ENCODE measurements around the gene HCRT.
"Not testable (repeated sequence)": the region's sequence is repeated elsewhere in the genome, so short reads cannot be mapped to it uniquely, and the experiment has no call there.

Gene HCRT

DNA sequence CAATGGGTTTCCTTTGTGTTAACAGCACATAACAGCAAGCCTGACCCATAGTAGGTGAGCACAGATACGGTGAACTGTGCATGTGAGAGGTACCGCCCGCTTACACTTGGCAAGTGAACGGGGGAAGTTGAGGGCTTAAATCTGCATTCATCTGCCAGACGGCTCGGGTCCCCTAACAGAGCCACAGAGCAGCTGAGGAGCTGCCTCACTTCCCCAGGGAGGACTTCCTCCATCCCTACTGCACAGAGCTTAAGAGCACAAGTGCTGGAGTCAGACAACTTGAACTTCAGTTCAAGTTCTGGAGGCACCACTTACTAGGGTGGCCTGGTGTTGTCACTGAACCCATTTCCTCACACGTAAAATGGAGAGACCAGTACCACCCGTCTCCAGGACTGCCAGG is 43.9 kb downstream of the HCRT start:
- Histone ChIP-seq H3K36me3 (replicated peaks in 1 of 2; ENCODE audit: control insufficient read depth in 2 of 2, insufficient read depth in 2 of 2, low read length in 2 of 2) (peaks cover 6 to 36% of the 10 kb centered on the region in 2 donors), H2BK5ac (ENCODE audit: low read length) (no peak overlapping the region), H3K27ac (replicated peaks; ENCODE audit: low read length) (no peak overlapping the region)

DNA sequence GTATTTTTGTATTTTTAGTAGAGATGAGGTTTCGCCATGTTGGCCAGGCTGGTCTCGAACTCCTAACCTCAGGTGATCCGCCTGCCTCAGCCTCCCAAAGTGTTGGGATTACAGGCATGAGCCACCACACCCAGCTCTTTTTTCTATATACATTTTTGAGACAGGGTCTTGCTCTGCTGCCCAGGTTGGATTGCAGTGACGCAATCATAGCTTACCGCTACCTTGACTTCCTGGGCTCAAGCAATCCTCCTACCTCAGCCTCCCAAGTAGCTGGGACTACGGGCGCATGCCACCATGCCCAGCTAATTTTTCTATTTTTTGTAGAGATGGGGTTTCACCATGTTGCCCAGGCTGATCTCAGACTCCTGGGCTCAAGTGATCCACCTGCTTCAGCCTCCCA is 44.6 kb downstream of the HCRT start:
- not testable (repeated sequence) for H4K91ac ChIP-seq (ENCODE audit: low read depth, low read length, poor library complexity); H3K9ac ChIP-seq (ENCODE audit: low read depth, low read length, poor library complexity); H3K4me3 ChIP-seq (ENCODE audit: low read length in 2 of 2); H2AFZ ChIP-seq (ENCODE audit: low read length); H2BK120ac ChIP-seq (ENCODE audit: low read depth, low read length); DNase-seq (ENCODE audit: low spot score); H3K27me3 ChIP-seq (ENCODE audit: control insufficient read depth in 3 of 3, insufficient read depth in 3 of 3, low read depth in 1 of 3, low read length in 3 of 3); H3K14ac ChIP-seq (ENCODE audit: low read length); H3K4ac ChIP-seq (ENCODE audit: low read length); H4K8ac ChIP-seq (ENCODE audit: low read depth, low read length); H2AK5ac ChIP-seq (ENCODE audit: low read depth, low read length); H3K27ac ChIP-seq (replicated peaks; ENCODE audit: low read length); H3K79me1 ChIP-seq (ENCODE audit: low read depth, low read length); H3K9me3 ChIP-seq (replicated peaks in 1 of 2; ENCODE audit: control insufficient read depth in 2 of 2, insufficient read depth in 1 of 2, low read depth in 1 of 2, low read length in 2 of 2); H3K4me2 ChIP-seq (ENCODE audit: insufficient read depth, low read length, poor library complexity, severe bottlenecking); H2BK15ac ChIP-seq (ENCODE audit: low read length); H3K23ac ChIP-seq (ENCODE audit: low read depth, low read length, poor library complexity); H2BK5ac ChIP-seq (ENCODE audit: low read length); H3K18ac ChIP-seq (ENCODE audit: low read length); H2BK12ac ChIP-seq (ENCODE audit: low read length)
- no CpG with 5 or more reads among the region's 7 CpGs for WGBS, 2 donors (ENCODE audit: extremely low coverage in 2 of 2, insufficient read length in 2 of 2, insufficient replicate concordance in 1 of 2)
- Histone ChIP-seq H3K4me1 (ENCODE audit: control insufficient read depth in 2 of 2, insufficient read depth in 1 of 2, low read depth in 1 of 2, low read length in 2 of 2) (peaks cover 7 to 18% of the 10 kb centered on the region in 2 donors), H3K36me3 (replicated peaks in 1 of 2; ENCODE audit: control insufficient read depth in 2 of 2, insufficient read depth in 2 of 2, low read length in 2 of 2) (peaks cover 8 to 40% of the 10 kb centered on the region in 2 donors)

More for the DNA sequence above, 43.9 kb downstream of the HCRT start:
- Histone ChIP-seq H2BK15ac (ENCODE audit: low read length) (no peak overlapping the region), H3K14ac (ENCODE audit: low read length) (no peak overlapping the region), H3K18ac (ENCODE audit: low read length) (no peak overlapping the region), H3K4ac (ENCODE audit: low read length) (no peak overlapping the region), H3K79me1 (ENCODE audit: low read depth, low read length) (peaks cover 2% of the 10 kb centered on the region), H3K4me1 (ENCODE audit: control insufficient read depth in 2 of 2, insufficient read depth in 1 of 2, low read depth in 1 of 2, low read length in 2 of 2) (peaks cover 7 to 18% of the 10 kb centered on the region in 2 donors), H4K8ac (ENCODE audit: low read depth, low read length) (no peak overlapping the region), H2AFZ (ENCODE audit: low read length) (no peak overlapping the region), H2AK5ac (ENCODE audit: low read depth, low read length) (no peak overlapping the region), H3K27me3 (ENCODE audit: control insufficient read depth in 3 of 3, insufficient read depth in 3 of 3, low read depth in 1 of 3, low read length in 3 of 3) (no peaks in the 10 kb centered on the region), H2BK120ac (ENCODE audit: low read depth, low read length) (no peak overlapping the region), H3K4me2 (ENCODE audit: insufficient read depth, low read length, poor library complexity, severe bottlenecking) (no peak overlapping the region), H3K23ac (ENCODE audit: low read depth, low read length, poor library complexity) (no peak overlapping the region), H4K91ac (ENCODE audit: low read depth, low read length, poor library complexity) (no peak overlapping the region), H3K9ac (ENCODE audit: low read depth, low read length, poor library complexity) (no peak overlapping the region), H3K4me3 (ENCODE audit: low read length in 2 of 2) (no peak overlapping the region), H3K9me3 (replicated peaks in 1 of 2; ENCODE audit: control insufficient read depth in 2 of 2, insufficient read depth in 1 of 2, low read depth in 1 of 2, low read length in 2 of 2) (no peaks in the 10 kb centered on the region), H2BK12ac (ENCODE audit: low read length) (no peak overlapping the region)
- no peak for DNase-seq (ENCODE audit: low spot score)
- WGBS, 2 donors (ENCODE audit: extremely low coverage in 2 of 2, insufficient read length in 2 of 2, insufficient replicate concordance in 1 of 2) = no CpG with 5 or more reads among the region's 8 CpGs

DNA sequence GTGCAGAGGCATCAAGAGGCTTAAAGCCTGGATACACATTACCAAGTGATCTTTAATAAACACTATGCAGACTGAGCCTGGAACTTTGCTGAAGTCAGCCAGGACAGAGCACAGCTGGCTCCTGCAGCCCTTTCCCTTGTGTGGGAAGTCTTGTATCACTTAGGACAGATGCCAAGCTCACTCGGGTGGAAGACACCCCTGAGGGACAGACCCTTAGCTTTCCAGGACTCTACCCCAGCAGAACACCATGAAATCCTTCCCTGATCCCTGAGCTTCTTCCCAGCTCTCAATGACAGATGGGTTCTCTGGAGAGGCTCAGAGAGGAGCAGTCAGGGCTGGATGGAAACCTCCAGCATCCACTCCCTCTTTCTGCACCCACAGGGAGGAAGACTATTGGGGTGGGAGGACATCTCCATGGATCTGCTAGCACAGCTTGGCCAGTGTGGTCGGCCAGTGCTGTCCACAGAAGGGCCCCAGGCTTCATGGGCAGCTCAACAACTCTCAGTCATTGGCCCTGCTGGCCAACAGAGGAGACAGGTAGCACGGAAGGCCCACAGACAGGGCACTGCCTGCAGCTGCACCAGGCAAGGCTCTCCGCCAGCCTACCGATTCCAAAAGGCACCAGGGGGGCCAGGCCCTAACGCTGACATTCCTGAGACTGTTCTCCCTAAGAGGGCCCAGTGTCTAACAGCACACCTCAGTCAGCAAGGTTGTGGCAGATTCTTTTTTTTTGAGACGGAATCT is 46.3 kb downstream of the HCRT start:
- Histone ChIP-seq H3K27me3 (ENCODE audit: control insufficient read depth in 3 of 3, insufficient read depth in 3 of 3, low read depth in 1 of 3, low read length in 3 of 3) (no peaks in the 10 kb centered on the region), H2BK120ac (ENCODE audit: low read depth, low read length) (no peak overlapping the region), H3K9ac (ENCODE audit: low read depth, low read length, poor library complexity) (no peak overlapping the region), H2BK15ac (ENCODE audit: low read length) (no peak overlapping the region), H2AFZ (ENCODE audit: low read length) (no peak overlapping the region), H3K18ac (ENCODE audit: low read length) (no peak overlapping the region), H3K36me3 (replicated peaks in 1 of 2; ENCODE audit: control insufficient read depth in 2 of 2, insufficient read depth in 2 of 2, low read length in 2 of 2) (peaks cover 5 to 36% of the 10 kb centered on the region in 2 donors), H3K23ac (ENCODE audit: low read depth, low read length, poor library complexity) (no peak overlapping the region), H3K79me1 (ENCODE audit: low read depth, low read length) (peaks cover 2% of the 10 kb centered on the region), H4K8ac (ENCODE audit: low read depth, low read length) (no peak overlapping the region), H3K14ac (ENCODE audit: low read length) (no peak overlapping the region), H3K4ac (ENCODE audit: low read length) (no peak overlapping the region), H3K27ac (replicated peaks; ENCODE audit: low read length) (no peak overlapping the region), H4K91ac (ENCODE audit: low read depth, low read length, poor library complexity) (no peak overlapping the region), H2AK5ac (ENCODE audit: low read depth, low read length) (no peak overlapping the region), H2BK12ac (ENCODE audit: low read length) (no peak overlapping the region), H3K9me3 (replicated peaks in 1 of 2; ENCODE audit: control insufficient read depth in 2 of 2, insufficient read depth in 1 of 2, low read depth in 1 of 2, low read length in 2 of 2) (no peaks in the 10 kb centered on the region), H3K4me2 (ENCODE audit: insufficient read depth, low read length, poor library complexity, severe bottlenecking) (no peak overlapping the region), H3K4me1 (ENCODE audit: control insufficient read depth in 2 of 2, insufficient read depth in 1 of 2, low read depth in 1 of 2, low read length in 2 of 2) (peaks cover 7 to 18% of the 10 kb centered on the region in 2 donors), H3K4me3 (ENCODE audit: low read length in 2 of 2) (no peak overlapping the region), H2BK5ac (ENCODE audit: low read length) (no peak overlapping the region)
- no CpG with 5 or more reads among the region's 7 CpGs for WGBS, 2 donors (ENCODE audit: extremely low coverage in 2 of 2, insufficient read length in 2 of 2, insufficient replicate concordance in 1 of 2)
- DNase-seq (ENCODE audit: low spot score) = no peak

DNA sequence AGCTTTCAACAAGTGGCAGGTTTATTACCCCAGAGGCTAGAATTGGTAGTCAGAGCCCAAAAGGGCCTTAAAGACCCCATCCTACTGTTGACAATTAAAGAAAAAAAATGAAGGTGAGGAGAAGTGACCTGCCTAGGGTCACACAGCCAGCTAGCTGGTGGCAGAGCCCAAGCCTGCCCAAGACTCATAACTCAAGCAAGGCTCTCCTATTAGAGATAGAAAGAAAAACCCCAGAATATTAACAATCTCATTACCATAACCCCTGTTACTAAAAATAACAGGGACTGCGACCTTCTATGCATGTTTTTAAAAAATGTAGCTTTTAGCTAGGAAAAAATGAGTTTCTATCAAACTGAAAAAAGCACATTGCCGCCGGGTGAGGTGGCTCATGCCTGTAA is 48.6 kb downstream of the HCRT start:
- Histone ChIP-seq H2BK12ac (ENCODE audit: low read length) (no peak overlapping the region), H3K23ac (ENCODE audit: low read depth, low read length, poor library complexity) (no peak overlapping the region), H3K4me2 (ENCODE audit: insufficient read depth, low read length, poor library complexity, severe bottlenecking) (no peak overlapping the region), H2BK5ac (ENCODE audit: low read length) (no peak overlapping the region), H2AK5ac (ENCODE audit: low read depth, low read length) (no peak overlapping the region), H2BK120ac (ENCODE audit: low read depth, low read length) (no peak overlapping the region), H3K4ac (ENCODE audit: low read length) (no peak overlapping the region), H3K27ac (replicated peaks; ENCODE audit: low read length) (no peak overlapping the region), H3K4me3 (ENCODE audit: low read length in 2 of 2) (no peak overlapping the region), H3K4me1 (ENCODE audit: control insufficient read depth in 2 of 2, insufficient read depth in 1 of 2, low read depth in 1 of 2, low read length in 2 of 2) (peaks cover 0 to 4% of the 10 kb centered on the region in 2 donors), H3K14ac (ENCODE audit: low read length) (no peak overlapping the region), H3K27me3 (ENCODE audit: control insufficient read depth in 3 of 3, insufficient read depth in 3 of 3, low read depth in 1 of 3, low read length in 3 of 3) (no peaks in the 10 kb centered on the region), H4K91ac (ENCODE audit: low read depth, low read length, poor library complexity) (no peak overlapping the region), H3K18ac (ENCODE audit: low read length) (no peak overlapping the region), H2BK15ac (ENCODE audit: low read length) (no peak overlapping the region), H3K9ac (ENCODE audit: low read depth, low read length, poor library complexity) (no peak overlapping the region), H3K36me3 (replicated peaks in 1 of 2; ENCODE audit: control insufficient read depth in 2 of 2, insufficient read depth in 2 of 2, low read length in 2 of 2) (peaks cover 5 to 44% of the 10 kb centered on the region in 2 donors), H3K9me3 (replicated peaks in 1 of 2; ENCODE audit: control insufficient read depth in 2 of 2, insufficient read depth in 1 of 2, low read depth in 1 of 2, low read length in 2 of 2) (no peaks in the 10 kb centered on the region), H3K79me1 (ENCODE audit: low read depth, low read length) (peaks cover 2% of the 10 kb centered on the region), H2AFZ (ENCODE audit: low read length) (no peak overlapping the region), H4K8ac (ENCODE audit: low read depth, low read length) (no peak overlapping the region)
- no CpG with 5 or more reads among the region's 3 CpGs for WGBS, 2 donors (ENCODE audit: extremely low coverage in 2 of 2, insufficient read length in 2 of 2, insufficient replicate concordance in 1 of 2)
- DNase-seq (ENCODE audit: low spot score) = no peak
